ENCODE measurements around the gene HOOK2.
A peak's percentile ranks its signal among the peaks of the same experiment; 100 is the strongest.

HOOK2 gene

DNA sequence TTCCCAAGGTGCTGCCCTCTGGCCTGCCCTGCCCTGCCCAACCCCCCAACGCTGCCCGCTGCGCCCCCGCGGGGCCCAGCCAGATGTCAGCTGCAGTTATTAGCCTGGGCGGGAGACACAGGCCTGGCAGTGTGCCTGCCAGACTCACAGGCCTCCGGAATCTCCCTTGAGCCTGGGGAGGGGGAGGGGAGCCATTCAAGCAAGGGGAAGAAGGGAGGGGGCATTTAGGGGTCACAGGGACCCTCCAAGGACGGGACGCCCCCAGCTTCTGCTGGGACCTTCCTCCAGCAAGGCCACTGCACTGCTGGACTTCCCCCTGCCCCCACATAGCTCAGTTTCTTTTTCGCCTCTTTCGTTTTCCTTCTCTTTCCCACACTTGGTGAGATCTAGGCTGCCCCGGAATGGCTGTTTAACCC lies 13.3 kb upstream of the HOOK2 start (continued):
- TF ChIP-seq, protein P1, sequence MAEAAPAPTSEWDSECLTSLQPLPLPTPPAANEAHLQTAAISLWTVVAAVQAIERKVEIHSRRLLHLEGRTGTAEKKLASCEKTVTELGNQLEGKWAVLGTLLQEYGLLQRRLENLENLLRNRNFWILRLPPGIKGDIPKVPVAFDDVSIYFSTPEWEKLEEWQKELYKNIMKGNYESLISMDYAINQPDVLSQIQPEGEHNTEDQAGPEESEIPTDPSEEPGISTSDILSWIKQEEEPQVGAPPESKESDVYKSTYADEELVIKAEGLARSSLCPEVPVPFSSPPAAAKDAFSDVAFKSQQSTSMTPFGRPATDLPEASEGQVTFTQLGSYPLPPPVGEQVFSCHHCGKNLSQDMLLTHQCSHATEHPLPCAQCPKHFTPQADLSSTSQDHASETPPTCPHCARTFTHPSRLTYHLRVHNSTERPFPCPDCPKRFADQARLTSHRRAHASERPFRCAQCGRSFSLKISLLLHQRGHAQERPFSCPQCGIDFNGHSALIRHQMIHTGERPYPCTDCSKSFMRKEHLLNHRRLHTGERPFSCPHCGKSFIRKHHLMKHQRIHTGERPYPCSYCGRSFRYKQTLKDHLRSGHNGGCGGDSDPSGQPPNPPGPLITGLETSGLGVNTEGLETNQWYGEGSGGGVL (tag by site-specific recombination; IDR thresholded peaks at IDR 0.05), result peak; percentile 69
- TF ChIP-seq, protein P2, sequence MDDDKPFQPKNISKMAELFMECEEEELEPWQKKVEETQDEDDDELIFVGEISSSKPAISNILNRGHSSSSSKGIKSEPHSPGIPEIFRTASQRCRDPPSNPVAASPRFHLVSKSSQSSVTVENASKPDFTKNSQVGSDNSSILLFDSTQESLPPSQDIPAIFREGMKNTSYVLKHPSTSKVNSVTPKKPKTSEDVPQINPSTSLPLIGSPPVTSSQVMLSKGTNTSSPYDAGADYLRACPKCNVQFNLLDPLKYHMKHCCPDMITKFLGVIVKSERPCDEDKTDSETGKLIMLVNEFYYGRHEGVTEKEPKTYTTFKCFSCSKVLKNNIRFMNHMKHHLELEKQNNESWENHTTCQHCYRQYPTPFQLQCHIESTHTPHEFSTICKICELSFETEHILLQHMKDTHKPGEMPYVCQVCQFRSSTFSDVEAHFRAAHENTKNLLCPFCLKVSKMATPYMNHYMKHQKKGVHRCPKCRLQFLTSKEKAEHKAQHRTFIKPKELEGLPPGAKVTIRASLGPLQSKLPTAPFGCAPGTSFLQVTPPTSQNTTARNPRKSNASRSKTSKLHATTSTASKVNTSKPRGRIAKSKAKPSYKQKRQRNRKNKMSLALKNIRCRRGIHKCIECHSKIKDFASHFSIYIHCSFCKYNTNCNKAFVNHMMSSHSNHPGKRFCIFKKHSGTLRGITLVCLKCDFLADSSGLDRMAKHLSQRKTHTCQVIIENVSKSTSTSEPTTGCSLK (tag by site-specific recombination; IDR thresholded peaks at IDR 0.05), result no peak
- TF ChIP-seq, protein P3, sequence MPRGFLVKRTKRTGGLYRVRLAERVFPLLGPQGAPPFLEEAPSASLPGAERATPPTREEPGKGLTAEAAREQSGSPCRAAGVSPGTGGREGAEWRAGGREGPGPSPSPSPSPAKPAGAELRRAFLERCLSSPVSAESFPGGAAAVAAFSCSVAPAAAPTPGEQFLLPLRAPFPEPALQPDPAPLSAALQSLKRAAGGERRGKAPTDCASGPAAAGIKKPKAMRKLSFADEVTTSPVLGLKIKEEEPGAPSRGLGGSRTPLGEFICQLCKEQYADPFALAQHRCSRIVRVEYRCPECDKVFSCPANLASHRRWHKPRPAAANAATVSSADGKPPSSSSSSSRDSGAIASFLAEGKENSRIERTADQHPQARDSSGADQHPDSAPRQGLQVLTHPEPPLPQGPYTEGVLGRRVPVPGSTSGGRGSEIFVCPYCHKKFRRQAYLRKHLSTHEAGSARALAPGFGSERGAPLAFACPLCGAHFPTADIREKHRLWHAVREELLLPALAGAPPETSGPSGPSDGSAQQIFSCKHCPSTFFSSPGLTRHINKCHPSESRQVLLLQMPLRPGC (tag by site-specific recombination; IDR thresholded peaks at IDR 0.05), result 0 out of 2 replicates have a peak, but pooled peaks have one; percentile 23
- TF ChIP-seq ZIC2 (tag by site-specific recombination; IDR thresholded peaks at IDR 0.05) (peak; percentile 93), ZNF350 (tag by site-specific recombination; IDR thresholded peaks at IDR 0.05) (no peak), ZFHX2 (tag by site-specific recombination; conservative IDR thresholded peaks at IDR 0.05) (peak; percentile 88), ZNF121 (tag by site-specific recombination; IDR thresholded peaks at IDR 0.05) (no peak), ZNF624 (tag by site-specific recombination; IDR thresholded peaks at IDR 0.05) (no peak), ZNF16 (tag by site-specific recombination; IDR thresholded peaks at IDR 0.05; ENCODE audit: low read depth) (no peak), ZNF621 (tag by site-specific recombination; IDR thresholded peaks at IDR 0.05) (no peak), WT1 (tag by site-specific recombination; IDR thresholded peaks at IDR 0.05) (no peak), ZNF549 (tag by site-specific recombination; IDR thresholded peaks at IDR 0.05) (no peak), ZNF843 (tag by site-specific recombination; IDR thresholded peaks at IDR 0.05) (no peak), ZNF404 (tag by site-specific recombination; IDR thresholded peaks at IDR 0.05) (no peak), MEIS1 (CRISPR knock-in tag; IDR thresholded peaks at IDR 0.05; ENCODE audit: borderline replicate concordance) (no peak), HOXA7 (CRISPR knock-in tag; IDR thresholded peaks at IDR 0.05; ENCODE audit: borderline replicate concordance) (no peak), ZNF366 (tag by site-specific recombination; conservative IDR thresholded peaks at IDR 0.05) (peak; percentile 83), ZNF701 (tag by site-specific recombination; IDR thresholded peaks at IDR 0.05) (no peak), ZBTB8A (tag by site-specific recombination; IDR thresholded peaks at IDR 0.05) (peak; percentile 82), ZBTB1 (tag by site-specific recombination; IDR thresholded peaks at IDR 0.05) (no peak), ZNF266 (tag by site-specific recombination; IDR thresholded peaks at IDR 0.05; ENCODE audit: low read depth) (no peak), ZNF37A (tag by site-specific recombination; IDR thresholded peaks at IDR 0.05) (no peak)
- TF ChIP-seq, protein P4, sequence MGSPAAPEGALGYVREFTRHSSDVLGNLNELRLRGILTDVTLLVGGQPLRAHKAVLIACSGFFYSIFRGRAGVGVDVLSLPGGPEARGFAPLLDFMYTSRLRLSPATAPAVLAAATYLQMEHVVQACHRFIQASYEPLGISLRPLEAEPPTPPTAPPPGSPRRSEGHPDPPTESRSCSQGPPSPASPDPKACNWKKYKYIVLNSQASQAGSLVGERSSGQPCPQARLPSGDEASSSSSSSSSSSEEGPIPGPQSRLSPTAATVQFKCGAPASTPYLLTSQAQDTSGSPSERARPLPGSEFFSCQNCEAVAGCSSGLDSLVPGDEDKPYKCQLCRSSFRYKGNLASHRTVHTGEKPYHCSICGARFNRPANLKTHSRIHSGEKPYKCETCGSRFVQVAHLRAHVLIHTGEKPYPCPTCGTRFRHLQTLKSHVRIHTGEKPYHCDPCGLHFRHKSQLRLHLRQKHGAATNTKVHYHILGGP (tag by site-specific recombination; IDR thresholded peaks at IDR 0.05), result no peak
- TF ChIP-seq, protein P5, sequence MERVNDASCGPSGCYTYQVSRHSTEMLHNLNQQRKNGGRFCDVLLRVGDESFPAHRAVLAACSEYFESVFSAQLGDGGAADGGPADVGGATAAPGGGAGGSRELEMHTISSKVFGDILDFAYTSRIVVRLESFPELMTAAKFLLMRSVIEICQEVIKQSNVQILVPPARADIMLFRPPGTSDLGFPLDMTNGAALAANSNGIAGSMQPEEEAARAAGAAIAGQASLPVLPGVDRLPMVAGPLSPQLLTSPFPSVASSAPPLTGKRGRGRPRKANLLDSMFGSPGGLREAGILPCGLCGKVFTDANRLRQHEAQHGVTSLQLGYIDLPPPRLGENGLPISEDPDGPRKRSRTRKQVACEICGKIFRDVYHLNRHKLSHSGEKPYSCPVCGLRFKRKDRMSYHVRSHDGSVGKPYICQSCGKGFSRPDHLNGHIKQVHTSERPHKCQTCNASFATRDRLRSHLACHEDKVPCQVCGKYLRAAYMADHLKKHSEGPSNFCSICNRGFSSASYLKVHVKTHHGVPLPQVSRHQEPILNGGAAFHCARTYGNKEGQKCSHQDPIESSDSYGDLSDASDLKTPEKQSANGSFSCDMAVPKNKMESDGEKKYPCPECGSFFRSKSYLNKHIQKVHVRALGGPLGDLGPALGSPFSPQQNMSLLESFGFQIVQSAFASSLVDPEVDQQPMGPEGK (tag by site-specific recombination; IDR thresholded peaks at IDR 0.05), result peak; percentile 75
- TF ChIP-seq, protein P6, sequence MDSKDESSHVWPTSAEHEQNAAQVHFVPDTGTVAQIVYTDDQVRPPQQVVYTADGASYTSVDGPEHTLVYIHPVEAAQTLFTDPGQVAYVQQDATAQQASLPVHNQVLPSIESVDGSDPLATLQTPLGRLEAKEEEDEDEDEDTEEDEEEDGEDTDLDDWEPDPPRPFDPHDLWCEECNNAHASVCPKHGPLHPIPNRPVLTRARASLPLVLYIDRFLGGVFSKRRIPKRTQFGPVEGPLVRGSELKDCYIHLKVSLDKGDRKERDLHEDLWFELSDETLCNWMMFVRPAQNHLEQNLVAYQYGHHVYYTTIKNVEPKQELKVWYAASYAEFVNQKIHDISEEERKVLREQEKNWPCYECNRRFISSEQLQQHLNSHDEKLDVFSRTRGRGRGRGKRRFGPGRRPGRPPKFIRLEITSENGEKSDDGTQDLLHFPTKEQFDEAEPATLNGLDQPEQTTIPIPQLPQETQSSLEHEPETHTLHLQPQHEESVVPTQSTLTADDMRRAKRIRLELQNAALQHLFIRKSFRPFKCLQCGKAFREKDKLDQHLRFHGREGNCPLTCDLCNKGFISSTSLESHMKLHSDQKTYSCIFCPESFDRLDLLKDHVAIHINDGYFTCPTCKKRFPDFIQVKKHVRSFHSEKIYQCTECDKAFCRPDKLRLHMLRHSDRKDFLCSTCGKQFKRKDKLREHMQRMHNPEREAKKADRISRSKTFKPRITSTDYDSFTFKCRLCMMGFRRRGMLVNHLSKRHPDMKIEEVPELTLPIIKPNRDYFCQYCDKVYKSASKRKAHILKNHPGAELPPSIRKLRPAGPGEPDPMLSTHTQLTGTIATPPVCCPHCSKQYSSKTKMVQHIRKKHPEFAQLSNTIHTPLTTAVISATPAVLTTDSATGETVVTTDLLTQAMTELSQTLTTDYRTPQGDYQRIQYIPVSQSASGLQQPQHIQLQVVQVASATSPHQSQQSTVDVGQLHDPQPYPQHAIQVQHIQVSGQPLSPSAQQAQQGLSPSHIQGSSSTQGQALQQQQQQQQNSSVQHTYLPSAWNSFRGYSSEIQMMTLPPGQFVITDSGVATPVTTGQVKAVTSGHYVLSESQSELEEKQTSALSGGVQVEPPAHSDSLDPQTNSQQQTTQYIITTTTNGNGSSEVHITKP (tag by site-specific recombination; IDR thresholded peaks at IDR 0.05), result peak; percentile 83
- TF ChIP-seq, protein P7, sequence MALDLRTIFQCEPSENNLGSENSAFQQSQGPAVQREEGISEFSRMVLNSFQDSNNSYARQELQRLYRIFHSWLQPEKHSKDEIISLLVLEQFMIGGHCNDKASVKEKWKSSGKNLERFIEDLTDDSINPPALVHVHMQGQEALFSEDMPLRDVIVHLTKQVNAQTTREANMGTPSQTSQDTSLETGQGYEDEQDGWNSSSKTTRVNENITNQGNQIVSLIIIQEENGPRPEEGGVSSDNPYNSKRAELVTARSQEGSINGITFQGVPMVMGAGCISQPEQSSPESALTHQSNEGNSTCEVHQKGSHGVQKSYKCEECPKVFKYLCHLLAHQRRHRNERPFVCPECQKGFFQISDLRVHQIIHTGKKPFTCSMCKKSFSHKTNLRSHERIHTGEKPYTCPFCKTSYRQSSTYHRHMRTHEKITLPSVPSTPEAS (tag by site-specific recombination; IDR thresholded peaks at IDR 0.05), result no peak

Measured in HEK293 (cell line).